Measurements from ENCODE around the gene ANAPC10.

DNA sequence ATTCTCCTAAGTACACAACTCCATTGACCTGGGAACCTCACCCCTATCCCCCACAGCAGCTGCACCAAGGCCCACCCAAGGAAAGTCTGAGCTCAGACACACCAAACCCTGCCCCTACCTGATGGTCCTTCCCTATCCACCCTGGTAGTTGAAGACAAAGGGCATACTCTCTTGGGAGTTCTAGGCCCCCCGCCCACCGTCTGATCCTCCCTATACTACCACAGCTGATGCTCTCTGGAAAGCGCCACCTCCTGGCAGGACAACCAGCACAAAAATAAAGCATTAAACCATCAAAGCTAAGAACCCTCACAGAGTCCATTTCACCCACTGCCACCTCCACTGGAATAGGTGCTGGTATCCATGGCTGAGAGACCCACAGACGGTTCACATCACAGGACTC is 83.6 kb downstream of the ANAPC10 start:
- TF ChIP-seq, protein P1, sequence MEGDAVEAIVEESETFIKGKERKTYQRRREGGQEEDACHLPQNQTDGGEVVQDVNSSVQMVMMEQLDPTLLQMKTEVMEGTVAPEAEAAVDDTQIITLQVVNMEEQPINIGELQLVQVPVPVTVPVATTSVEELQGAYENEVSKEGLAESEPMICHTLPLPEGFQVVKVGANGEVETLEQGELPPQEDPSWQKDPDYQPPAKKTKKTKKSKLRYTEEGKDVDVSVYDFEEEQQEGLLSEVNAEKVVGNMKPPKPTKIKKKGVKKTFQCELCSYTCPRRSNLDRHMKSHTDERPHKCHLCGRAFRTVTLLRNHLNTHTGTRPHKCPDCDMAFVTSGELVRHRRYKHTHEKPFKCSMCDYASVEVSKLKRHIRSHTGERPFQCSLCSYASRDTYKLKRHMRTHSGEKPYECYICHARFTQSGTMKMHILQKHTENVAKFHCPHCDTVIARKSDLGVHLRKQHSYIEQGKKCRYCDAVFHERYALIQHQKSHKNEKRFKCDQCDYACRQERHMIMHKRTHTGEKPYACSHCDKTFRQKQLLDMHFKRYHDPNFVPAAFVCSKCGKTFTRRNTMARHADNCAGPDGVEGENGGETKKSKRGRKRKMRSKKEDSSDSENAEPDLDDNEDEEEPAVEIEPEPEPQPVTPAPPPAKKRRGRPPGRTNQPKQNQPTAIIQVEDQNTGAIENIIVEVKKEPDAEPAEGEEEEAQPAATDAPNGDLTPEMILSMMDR (IDR thresholded peaks at IDR 0.05 in 8 of 11, conservative IDR thresholded peaks at IDR 0.05 in 3 of 11), result no peak
- TF ChIP-seq POLR2AphosphoS5 (IDR thresholded peaks at IDR 0.05), result no peak
